NT2/D1 (cell line): ENCODE data around the gene TLCD3B.

Source experiments
- SUZ12 ChIP-seq: IDR thresholded peaks from 2 replicates; pipeline ENCODE4 v1.6.1; 2011; ENCODE audit not compliant: insufficient read length, insufficient read depth; ENCODE audit errors: extremely low read depth
- YY1 ChIP-seq: IDR thresholded peaks from 2 replicates; pipeline ENCODE4 v1.6.1; 2011; ENCODE audit not compliant: insufficient read length, insufficient read depth

GRCh38 chr16:30016555-30017276 is 14.4 kb downstream of the TLCD3B start:
- TF ChIP-seq YY1, result no peak
- TF ChIP-seq SUZ12, result no peak
